GM18909 (cell line): ENCODE measurements around the gene SLC45A3.

ENCODE experiments used
- ATAC-seq: cut with Tn5 transposase; IDR thresholded peaks from one replicate; pipeline ENCODE4 v1.9.1; 2021; ENCODE audit warnings: mild to moderate bottlenecking; ENCODE audit not compliant: unreplicated experiment, poor library complexity

Gene SLC45A3

GRCh38 chr1:205670611-205671430 is 9.5 kb downstream of the SLC45A3 start:
- no peak for ATAC-seq

DNA sequence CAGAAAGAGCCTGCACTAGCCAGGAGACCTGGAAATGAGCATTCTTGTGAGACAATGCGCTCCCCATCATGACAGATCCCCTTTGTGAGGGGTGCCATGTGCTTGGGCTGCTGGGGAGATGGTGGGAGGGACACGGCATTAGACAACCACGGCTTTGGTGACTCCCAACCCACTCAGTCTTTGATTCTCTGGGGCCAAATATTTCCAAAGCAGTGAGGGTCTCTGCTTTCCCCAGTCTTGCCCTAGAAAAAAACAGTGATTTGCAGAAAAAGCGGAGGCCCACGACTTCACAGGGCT is 10.2 kb downstream of the SLC45A3 start:
- no peak for ATAC-seq

- ATAC-seq, result peak; percentile 35
These were observed 10.8 kb downstream of the SLC45A3 start for GRCh38 chr1:205669341-205670149.

DNA sequence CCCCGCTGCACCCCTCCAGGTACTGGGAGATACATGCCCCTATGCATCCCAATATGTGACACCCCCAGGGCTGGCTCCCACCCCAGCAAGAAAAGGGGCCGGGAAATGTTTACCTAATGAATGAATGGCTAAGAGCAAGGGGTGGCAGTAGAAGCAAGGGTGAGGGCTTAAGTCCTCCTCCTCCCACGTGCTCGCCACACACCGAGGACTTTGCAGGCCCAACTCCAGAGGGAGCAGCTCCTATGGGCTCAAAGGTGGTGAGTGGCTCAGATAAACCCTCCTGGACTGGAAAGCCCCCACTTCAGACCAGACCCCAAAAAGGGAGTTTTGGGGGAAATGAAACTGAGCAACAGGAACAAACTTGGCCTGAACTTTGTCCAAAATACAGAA is 11.4 kb downstream of the SLC45A3 start:
- ATAC-seq, result peak; percentile 44

- ATAC-seq, result no peak
These were observed 12.2 kb downstream of the SLC45A3 start for GRCh38 chr1:205667909-205668643.

DNA sequence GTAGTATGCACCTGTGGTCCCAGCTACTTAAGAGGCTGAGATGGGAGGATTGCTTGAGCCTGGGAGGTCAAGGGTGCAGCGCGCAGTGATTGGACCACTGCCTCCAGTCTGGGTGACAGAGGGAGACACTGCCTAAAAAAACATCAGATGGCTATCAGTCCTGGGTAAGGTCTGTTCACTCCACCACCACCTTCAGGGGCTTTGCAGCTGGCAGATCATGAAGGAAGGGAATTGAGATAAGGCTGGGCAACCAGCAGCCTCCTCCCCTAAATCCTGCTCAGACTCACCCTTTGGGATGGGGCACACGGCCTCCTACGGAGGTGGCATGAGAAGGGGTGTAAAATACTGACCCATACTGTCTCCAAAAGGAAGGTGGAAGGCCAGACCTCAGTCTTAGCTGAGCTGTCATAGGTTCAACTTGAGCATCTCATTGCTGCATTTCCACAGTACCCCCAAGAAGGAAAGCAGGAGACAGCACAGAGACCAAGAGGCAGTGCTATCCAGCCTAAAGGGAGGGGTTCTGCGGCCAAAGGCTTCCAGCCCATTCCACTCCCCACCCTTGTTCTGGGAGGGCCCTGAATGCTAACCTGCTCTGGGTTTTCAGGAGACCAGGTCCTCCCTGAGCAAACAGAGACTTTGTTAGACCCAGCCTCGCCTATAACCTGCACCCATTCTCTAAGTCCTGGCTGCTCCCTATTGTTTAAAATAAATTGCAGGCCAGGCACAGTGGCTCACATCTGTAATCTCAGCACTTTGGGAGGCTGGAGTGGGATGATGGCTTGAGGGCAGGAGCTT is 13.7 kb downstream of the SLC45A3 start:
- ATAC-seq, result no peak

DNA sequence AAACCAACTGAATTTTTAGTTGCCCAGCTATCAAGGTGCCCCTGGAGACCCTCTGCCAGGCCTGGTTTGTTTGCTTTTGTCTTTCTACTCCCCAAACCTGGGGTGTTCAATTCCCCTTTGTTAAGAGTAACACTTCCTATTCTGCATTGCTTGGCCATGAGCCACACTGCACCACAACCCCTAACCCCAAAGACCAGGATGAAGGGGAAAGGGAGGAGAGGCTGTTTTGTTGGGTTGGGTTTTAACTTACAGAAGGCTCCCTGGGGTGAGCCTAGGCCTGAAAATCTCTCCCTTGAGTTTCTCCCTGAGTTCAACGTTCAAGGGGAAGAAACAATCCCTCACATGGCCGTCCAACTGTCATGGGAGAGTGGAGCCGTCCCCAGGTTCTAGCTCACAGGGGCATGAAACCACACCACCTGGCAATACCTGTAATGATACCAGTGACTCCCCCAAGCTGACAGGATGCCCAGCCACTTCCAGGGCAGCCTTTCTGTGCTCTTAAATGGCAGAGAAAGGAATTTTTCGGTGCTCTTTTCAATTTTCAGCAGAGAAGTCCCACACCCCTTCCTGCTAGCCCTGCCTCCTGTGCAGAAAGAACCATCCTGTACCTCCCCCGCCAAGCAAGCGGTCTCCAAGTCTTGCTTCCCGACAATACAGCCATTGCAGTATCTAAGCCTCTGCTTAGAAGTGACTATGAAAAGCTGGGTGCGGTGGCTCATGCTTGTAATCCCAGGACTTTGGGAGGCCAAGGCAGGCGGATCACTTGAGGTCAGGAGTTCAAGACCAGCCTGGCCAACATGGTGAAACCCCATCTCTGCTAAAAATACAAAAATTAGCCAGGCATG is 14.9 kb downstream of the SLC45A3 start:
- peak; percentile 28 for ATAC-seq

- ATAC-seq, result no peak
These were observed 15.8 kb downstream of the SLC45A3 start for GRCh38 chr1:205664399-205665017.

DNA sequence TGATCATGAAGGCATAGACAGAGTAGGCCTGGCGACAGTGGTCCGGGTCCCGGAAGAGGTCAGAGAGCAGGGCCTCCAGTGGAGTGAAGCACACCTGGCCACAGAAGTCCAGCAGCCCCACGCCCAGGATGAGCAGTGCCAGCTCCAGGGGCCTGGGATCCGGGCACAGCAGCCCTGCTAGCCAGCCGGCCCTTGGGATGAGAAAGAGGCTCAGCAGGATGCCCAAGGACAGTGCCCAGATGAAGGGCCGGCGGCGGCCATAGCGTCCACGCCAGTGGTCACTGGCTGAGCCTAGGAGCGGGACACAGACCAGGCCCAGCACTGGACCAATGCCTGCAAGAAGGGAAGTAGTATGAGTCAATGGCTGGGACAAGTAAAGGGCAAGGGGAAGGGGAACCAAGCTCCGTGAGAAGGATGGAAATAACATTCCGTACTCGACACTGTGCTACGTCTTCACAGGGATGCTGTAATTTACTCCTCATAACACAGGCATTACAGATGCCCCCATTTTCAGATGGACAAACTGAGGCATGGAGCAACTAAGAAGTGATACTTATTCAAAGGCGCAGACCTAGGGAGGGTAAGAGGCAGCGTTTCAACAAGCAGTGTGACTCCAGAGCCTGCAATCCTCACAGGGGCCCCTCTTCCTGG is 16.9 kb downstream of the SLC45A3 start:
- no peak for ATAC-seq

GRCh38 chr1:205662791-205663190 is 17.5 kb downstream of the SLC45A3 start:
- ATAC-seq, result no peak

DNA sequence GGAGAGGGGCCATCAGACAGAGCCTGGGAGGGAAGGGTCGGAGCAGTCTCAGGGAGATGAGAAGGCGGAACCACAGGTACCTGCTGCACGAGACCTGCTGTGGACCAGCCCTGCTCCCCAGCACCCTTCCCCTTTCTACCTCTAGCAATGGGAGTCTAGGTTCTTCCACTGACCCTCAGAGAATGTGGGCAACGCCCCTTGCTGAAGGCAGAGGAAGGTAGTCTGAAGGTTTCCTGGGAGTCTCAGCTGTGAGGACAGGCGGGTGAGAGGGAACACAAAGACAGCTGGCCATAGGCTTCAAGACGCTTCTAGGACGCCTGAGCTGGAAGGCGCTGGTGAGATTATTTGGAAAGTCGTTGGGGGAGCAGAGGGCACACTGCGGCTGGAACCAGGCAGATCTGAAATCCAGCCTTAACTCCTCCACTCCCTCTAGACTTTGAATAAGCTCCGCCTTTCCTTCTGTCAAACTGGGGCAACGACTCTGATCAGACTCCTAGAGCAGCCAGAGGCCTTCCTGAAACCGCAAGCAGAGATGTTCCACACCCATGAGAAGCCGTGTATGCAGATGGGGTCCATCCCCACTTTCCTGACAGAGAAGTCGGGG is 18.1 kb downstream of the SLC45A3 start:
- no peak for ATAC-seq

- no peak for ATAC-seq
These were observed 18.7 kb downstream of the SLC45A3 start for GRCh38 chr1:205661429-205662134.

DNA sequence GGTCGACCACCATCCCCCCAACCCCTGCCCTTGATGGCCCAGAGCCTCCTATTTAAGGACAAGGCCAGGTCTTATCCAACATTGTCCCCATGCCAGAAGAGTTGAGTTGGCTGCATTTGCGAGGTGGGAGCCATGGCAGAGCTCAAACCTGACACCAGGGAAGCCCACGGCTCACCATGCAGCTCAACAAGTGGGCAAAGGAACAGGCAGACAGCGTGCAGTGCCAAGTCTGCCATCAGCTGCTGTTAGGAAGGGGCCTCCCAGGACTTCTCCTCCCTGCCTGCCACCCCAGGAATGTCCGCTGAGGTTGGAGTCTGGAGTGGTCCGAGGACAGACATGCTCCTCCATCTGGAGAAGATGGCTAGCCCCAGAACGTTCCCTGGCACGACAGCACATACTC is 19.9 kb downstream of the SLC45A3 start:
- ATAC-seq, result no peak

GRCh38 chr1:205658943-205659581 is 21.2 kb downstream of the SLC45A3 start:
- ATAC-seq, result peak; percentile 70

DNA sequence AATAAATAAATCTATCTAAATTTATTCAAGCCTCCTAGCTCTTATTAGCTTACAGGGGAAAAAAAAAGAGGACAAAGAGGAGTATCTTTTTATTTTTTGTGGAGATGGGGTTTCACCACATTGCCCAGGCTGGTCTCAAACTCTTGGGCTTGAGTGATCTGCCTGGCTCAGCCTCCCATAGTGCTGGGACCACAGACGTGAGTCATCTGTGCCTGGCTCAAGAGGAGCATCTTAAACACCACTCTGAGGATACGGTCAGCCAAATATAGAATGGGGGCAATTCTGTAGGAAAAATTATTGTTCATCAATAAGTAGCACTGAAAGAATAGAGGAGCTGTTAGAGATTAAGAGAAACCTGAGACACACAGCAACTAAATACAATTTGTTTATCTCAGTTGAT is 24.1 kb downstream of the SLC45A3 start:
- ATAC-seq, result no peak

DNA sequence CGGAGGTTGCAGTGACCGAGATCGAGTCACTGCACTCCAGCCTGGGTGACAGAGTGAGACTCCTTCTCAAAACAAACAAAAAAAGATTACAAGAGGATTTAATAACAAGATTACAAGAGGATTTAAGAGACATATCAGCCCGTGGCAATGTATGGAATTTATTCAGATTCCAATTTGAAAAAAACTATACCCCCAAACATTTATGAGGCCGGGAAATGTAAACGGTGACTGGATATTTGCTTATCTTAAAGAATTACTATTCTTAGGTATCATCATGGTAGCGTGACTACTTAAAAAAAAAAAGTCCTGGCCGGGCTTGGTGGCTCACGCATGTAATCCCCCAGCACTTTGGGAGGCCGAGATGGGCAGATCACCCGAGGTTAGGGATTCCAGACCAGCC is 27.3 kb downstream of the SLC45A3 start:
- ATAC-seq, result no peak

- no peak for ATAC-seq
These were observed 30.1 kb downstream of the SLC45A3 start for GRCh38 chr1:205650241-205650640.
